ENCODE data around the gene PRICKLE2.
A peak's percentile ranks its signal among the peaks of the same experiment; 100 is the strongest.

PRICKLE2 gene

GRCh38 chr3:64224826-64225610 lies at the start of gene PRICKLE2:
Gene PRICKLE2, minus strand, starts transcription at chr3:64225466. Its CDS starts 26,539 bp downstream, at chr3:64198927.
- peak; percentile 24 for DNase-seq (ENCODE audit: low spot score)

GRCh38 chr3:64272842-64273241 lies 47.6 kb upstream of the PRICKLE2 start:
- no peak for DNase-seq (ENCODE audit: low spot score)

GRCh38 chr3:64272271-64272670 lies 47.0 kb upstream of the PRICKLE2 start:
- no peak for DNase-seq (ENCODE audit: low spot score)

- no peak for DNase-seq (ENCODE audit: low spot score)
Observed at GRCh38 chr3:64271631-64272030, 46.4 kb upstream of the PRICKLE2 start.

GRCh38 chr3:64270866-64271260 lies 45.6 kb upstream of the PRICKLE2 start:
- DNase-seq (ENCODE audit: low spot score), result no peak

- no peak for DNase-seq (ENCODE audit: low spot score)
Observed at GRCh38 chr3:64270142-64270865, 45.0 kb upstream of the PRICKLE2 start.

GRCh38 chr3:64268926-64269325 lies 43.7 kb upstream of the PRICKLE2 start:
- no peak for DNase-seq (ENCODE audit: low spot score)

- DNase-seq (ENCODE audit: low spot score), result peak; percentile 12
Observed at GRCh38 chr3:64267721-64268604, 42.7 kb upstream of the PRICKLE2 start.

GRCh38 chr3:64266983-64267382 lies 41.7 kb upstream of the PRICKLE2 start:
- no peak for DNase-seq (ENCODE audit: low spot score)

- no peak for DNase-seq (ENCODE audit: low spot score)
Observed at GRCh38 chr3:64266065-64266931, 41.0 kb upstream of the PRICKLE2 start.

- DNase-seq (ENCODE audit: low spot score), result no peak
Observed at GRCh38 chr3:64265646-64266045, 40.4 kb upstream of the PRICKLE2 start.

GRCh38 chr3:64264501-64265109 lies 39.3 kb upstream of the PRICKLE2 start:
- no peak for DNase-seq (ENCODE audit: low spot score)

GRCh38 chr3:64262574-64263114 lies 37.4 kb upstream of the PRICKLE2 start:
- DNase-seq (ENCODE audit: low spot score), result no peak

GRCh38 chr3:64260431-64260830 lies 35.2 kb upstream of the PRICKLE2 start:
- no peak for DNase-seq (ENCODE audit: low spot score)

- no peak for DNase-seq (ENCODE audit: low spot score)
Observed at GRCh38 chr3:64259636-64260035, 34.4 kb upstream of the PRICKLE2 start.

GRCh38 chr3:64257100-64257755 lies 32.0 kb upstream of the PRICKLE2 start:
- no peak for DNase-seq (ENCODE audit: low spot score)

GRCh38 chr3:64255741-64256340 lies 30.6 kb upstream of the PRICKLE2 start:
- no peak for DNase-seq (ENCODE audit: low spot score)

GRCh38 chr3:64254443-64254842 lies 29.2 kb upstream of the PRICKLE2 start:
- DNase-seq (ENCODE audit: low spot score), result no peak

GRCh38 chr3:64253689-64254088 lies 28.4 kb upstream of the PRICKLE2 start:
- DNase-seq (ENCODE audit: low spot score), result no peak

GRCh38 chr3:64251019-64251418 lies 25.8 kb upstream of the PRICKLE2 start:
- DNase-seq (ENCODE audit: low spot score), result no peak
